ENCODE results near the gene OTUD3. TPM values are rescaled to one million over a fixed set of nuclear protein-coding genes. Genes with fewer than 3 reads are reported as not detected.

OTUD3 gene
- total RNA-seq, 2 experiments from 2014 or later: 7.3 to 8.7 TPM

DNA sequence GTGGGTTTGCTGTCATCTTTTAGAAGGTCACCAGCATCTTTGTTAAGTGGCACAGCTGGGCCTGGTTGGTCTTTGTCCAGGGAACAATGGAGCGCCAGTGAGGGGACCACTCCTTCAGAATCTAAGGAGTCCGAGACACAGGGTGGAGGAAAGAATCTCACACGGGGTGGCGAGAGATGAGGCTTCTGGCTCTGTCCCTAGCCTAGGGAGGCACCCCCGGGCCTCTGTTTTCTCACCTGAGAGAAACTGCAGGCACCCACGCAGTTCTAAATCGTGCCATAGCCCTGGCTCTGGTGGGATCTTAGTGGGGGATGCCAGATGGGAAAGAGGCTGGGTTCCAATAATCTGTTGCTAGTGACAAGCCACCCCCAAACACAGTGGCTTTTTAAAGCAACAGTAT, 52.1 kb downstream of the OTUD3 start:
- ChIA-PET POLR2A (interaction anchor here (0.7 kb wide), 1 partner anchor 46 kb away, joined by 3 read pairs; no protein-coding TSS in a partner anchor), CTCF (no interaction called here)
- no peak for DNase-seq
- no peak for ATAC-seq
- H3K9me3 Mint-ChIP-seq: peaks cover 19% of the 10 kb centered on the region
- intact Hi-C loops (cut with micrococcal nuclease): no loop called here
- H3K27me3 Mint-ChIP-seq: no peaks in the 10 kb centered on the region
- no peak overlapping the region for H3K27ac Mint-ChIP-seq
- peaks cover 3% of the 10 kb centered on the region for H3K36me3 Mint-ChIP-seq (ENCODE audit: low read depth)
- no peaks in the 10 kb centered on the region for H3K4me1 Mint-ChIP-seq (ENCODE audit: low read depth)
- TF ChIP-seq, protein P1, sequence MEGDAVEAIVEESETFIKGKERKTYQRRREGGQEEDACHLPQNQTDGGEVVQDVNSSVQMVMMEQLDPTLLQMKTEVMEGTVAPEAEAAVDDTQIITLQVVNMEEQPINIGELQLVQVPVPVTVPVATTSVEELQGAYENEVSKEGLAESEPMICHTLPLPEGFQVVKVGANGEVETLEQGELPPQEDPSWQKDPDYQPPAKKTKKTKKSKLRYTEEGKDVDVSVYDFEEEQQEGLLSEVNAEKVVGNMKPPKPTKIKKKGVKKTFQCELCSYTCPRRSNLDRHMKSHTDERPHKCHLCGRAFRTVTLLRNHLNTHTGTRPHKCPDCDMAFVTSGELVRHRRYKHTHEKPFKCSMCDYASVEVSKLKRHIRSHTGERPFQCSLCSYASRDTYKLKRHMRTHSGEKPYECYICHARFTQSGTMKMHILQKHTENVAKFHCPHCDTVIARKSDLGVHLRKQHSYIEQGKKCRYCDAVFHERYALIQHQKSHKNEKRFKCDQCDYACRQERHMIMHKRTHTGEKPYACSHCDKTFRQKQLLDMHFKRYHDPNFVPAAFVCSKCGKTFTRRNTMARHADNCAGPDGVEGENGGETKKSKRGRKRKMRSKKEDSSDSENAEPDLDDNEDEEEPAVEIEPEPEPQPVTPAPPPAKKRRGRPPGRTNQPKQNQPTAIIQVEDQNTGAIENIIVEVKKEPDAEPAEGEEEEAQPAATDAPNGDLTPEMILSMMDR (IDR thresholded peaks at IDR 0.05): no peak
- no peak overlapping the region for H3K4me3 Mint-ChIP-seq

DNA sequence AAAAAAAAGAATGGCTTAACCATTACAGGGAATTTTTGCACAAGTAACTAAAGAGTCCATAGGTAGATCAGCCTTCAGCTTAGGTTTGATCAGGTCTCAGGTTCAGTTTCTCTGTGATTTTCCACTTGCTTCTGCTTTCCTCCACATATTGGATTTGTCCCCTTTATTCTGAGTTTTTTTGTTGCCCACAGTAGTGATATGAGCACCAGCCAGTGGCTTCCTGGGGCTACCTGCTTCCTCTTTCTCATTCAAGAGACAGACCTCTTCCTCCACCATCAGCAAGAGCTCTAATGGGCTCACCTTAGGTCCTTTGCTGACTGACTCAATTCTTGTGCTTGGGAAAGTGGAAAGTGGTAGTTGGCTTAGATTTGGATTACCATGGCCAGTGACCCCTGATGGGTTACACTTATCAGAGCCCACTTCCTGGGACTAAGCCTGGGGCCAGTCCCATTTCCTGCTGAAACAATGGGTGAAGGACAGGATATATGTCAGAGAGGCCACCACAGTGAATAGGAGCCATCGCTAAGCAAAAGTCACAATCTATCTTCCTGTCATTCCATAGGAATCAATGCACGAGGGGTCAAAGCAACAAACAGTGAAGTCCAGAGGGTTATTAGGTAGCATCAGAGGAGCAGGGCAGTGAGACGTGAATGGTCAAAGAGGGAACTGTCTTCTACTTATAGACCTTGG, 54.0 kb downstream of the OTUD3 start:
- peaks cover 15% of the 10 kb centered on the region for H3K9me3 Mint-ChIP-seq
- H3K27ac Mint-ChIP-seq: no peak overlapping the region
- DNase-seq (no peak), ATAC-seq (no peak)
- H3K36me3 Mint-ChIP-seq (ENCODE audit: low read depth): peaks cover 3% of the 10 kb centered on the region
- POLR2A ChIA-PET: no interaction called here
- intact Hi-C loops (cut with micrococcal nuclease): no loop called here
- no peaks in the 10 kb centered on the region for H3K4me1 Mint-ChIP-seq (ENCODE audit: low read depth)
- H3K4me3 Mint-ChIP-seq: no peak overlapping the region
- CTCF ChIA-PET: no interaction called here
- H3K27me3 Mint-ChIP-seq: no peaks in the 10 kb centered on the region
- TF ChIP-seq, protein P1 (IDR thresholded peaks at IDR 0.05): no peak

DNA sequence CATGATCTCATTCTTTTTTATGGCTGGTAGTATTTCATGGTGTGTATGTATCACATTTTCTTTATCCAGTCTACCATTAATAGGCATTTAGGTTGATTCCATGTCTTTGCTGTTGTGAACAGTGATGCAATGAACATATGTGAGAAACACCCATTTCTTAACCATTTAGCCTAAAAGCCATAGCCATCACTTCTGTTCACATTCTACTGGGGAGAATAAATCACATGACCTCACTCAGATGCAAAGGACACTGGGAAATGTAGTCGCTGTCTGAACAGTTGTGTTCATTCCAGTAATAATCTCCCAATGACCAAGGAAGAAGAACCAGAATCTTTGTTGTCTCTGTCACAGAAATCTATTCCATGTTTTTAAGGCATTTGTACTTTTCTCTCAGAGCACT, 56.3 kb downstream of the OTUD3 start:
- CTCF ChIA-PET: no interaction called here
- Mint-ChIP-seq H3K4me1 (ENCODE audit: low read depth) (no peaks in the 10 kb centered on the region), H3K36me3 (ENCODE audit: low read depth) (no peaks in the 10 kb centered on the region), H3K9me3 (no peaks in the 10 kb centered on the region), H3K27ac (no peak overlapping the region), H3K27me3 (peaks cover 2% of the 10 kb centered on the region), H3K4me3 (no peak overlapping the region)
- DNase-seq (no peak), ATAC-seq (no peak)
- intact Hi-C loops (cut with micrococcal nuclease): no loop called here
- TF ChIP-seq, protein P1 (IDR thresholded peaks at IDR 0.05): no peak
- POLR2A ChIA-PET: no interaction called here

DNA sequence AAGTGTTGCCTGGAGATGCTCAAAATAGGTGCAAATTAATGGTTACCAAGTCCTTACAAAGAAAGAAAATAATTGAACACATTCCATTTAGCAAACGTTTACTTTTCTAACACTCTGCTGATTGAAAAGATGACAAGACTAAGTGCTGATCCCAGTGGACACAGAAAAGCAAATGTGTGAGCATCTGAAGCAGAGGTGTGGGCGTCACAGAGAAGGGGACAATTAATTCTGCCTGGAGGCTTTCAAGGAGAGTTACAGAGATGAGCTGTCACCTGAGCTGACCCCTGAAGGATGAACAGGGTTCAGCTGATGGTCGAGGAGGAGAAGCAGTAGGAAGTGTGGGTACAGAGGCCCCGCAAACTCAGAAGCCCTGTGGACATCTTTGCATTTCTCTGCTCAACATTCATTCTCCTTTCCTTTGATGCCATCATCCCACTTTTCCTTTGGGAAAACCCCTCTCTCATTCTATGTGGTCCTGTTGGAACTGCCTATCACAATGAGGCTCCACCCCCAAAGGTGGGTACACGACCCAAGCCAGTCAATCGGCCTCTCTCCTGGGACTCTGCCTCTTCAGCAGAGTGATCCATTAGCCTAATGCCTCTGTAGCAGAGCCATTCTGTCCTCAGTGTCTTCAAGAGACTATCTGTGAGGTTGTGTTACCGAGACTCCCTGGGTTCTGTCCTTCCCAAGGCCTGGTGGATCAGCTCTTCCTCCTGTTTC, 58.5 kb downstream of the OTUD3 start:
- CTCF ChIA-PET: no interaction called here
- H3K4me1 Mint-ChIP-seq (ENCODE audit: low read depth): no peaks in the 10 kb centered on the region
- TF ChIP-seq, protein P1 (IDR thresholded peaks at IDR 0.05): no peak

DNA sequence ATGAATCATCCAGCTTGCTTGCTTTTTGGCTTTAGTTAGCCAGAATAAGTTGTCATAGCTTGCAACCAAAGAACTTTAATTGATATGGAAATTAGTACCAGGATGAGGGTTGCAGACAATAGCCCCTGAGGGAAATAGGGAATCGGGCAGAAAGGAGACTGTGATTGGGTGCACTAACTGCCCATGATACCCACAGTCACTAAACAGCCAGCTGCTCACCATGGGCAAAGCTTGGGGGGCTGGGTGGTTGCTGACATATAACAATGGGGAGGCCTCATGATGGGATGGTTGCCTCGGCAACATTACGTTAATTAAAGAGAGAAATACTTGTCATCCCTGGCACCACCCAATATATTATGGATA, 59.0 kb downstream of the OTUD3 start:
- intact Hi-C loops (cut with micrococcal nuclease): no loop called here
- Mint-ChIP-seq H3K27me3 (peaks cover 6% of the 10 kb centered on the region), H3K4me3 (no peak overlapping the region), H3K36me3 (ENCODE audit: low read depth) (no peaks in the 10 kb centered on the region), H3K9me3 (no peaks in the 10 kb centered on the region), H3K27ac (no peak overlapping the region), H3K4me1 (ENCODE audit: low read depth) (no peaks in the 10 kb centered on the region)
- TF ChIP-seq, protein P1 (IDR thresholded peaks at IDR 0.05): no peak
- ATAC-seq: no peak
- ChIA-PET CTCF (no interaction called here), POLR2A (no interaction called here)
- no peak for DNase-seq

More for the DNA sequence above, 58.5 kb downstream of the OTUD3 start:
- no peak overlapping the region for H3K4me3 Mint-ChIP-seq
- DNase-seq (no peak), ATAC-seq (no peak)
- H3K9me3 Mint-ChIP-seq: no peaks in the 10 kb centered on the region
- no peaks in the 10 kb centered on the region for H3K36me3 Mint-ChIP-seq (ENCODE audit: low read depth)
- POLR2A ChIA-PET: no interaction called here
- peaks cover 5% of the 10 kb centered on the region for H3K27me3 Mint-ChIP-seq
- intact Hi-C loops (cut with micrococcal nuclease): no loop called here
- no peak overlapping the region for H3K27ac Mint-ChIP-seq

Measured in activated CD8-positive, alpha-beta T cell treated with anti-CD3 and anti-CD28 coated beads for 36 hours (primary cell).